Hepatocyte (in vitro differentiated cells): Measurements from ENCODE around the gene MUC5B. TPM values are rescaled to one million over a fixed set of nuclear protein-coding genes. Genes with fewer than 3 reads are reported as not detected.

Experiments used
- DNase-seq: peaks from one replicate; pipeline ENCODE4 v3.0.0-alpha.2; 2016; ENCODE audit warnings: low spot score
- H2AFZ ChIP-seq: fragments of 200-600 bp; sonication (generic); 2 replicates; pipeline ENCODE4 v1.6.0; 2016; ENCODE audit warnings: antibody characterized with exemption, mild to moderate bottlenecking
- H3K27ac ChIP-seq: fragments of 200-600 bp; sonication (generic); 2 replicates; pipeline ENCODE4 v1.5.1; 2016; ENCODE audit warnings: mild to moderate bottlenecking
- H3K27me3 ChIP-seq: fragments of 200-600 bp; sonication (generic); 2 replicates; pipeline ENCODE4 v1.6.1; 2016
- H3K36me3 ChIP-seq: fragments of 200-600 bp; sonication (generic); replicated peaks from 2 replicates; pipeline ENCODE4 v1.5.1; 2016; ENCODE audit warnings: low read depth; ENCODE audit not compliant: insufficient read depth
- H3K4me1 ChIP-seq: fragments of 200-600 bp; sonication (generic); 2 replicates; pipeline ENCODE4 v1.5.1; 2016; ENCODE audit warnings: mild to moderate bottlenecking, moderate library complexity; ENCODE audit not compliant: insufficient read depth
- H3K4me2 ChIP-seq: fragments of 200-600 bp; sonication (generic); 2 replicates; pipeline ENCODE4 v1.6.0; 2016
- H3K4me3 ChIP-seq: fragments of 200-600 bp; sonication (generic); 2 replicates; pipeline ENCODE4 v1.5.1; 2016; ENCODE audit warnings: mild to moderate bottlenecking
- H3K79me2 ChIP-seq: fragments of 200-600 bp; sonication (generic); 2 replicates; pipeline ENCODE4 v1.6.0; 2017; ENCODE audit warnings: mild to moderate bottlenecking
- H3K9me2 ChIP-seq: fragments of 200-600 bp; sonication (generic); replicated peaks from 2 replicates; pipeline ENCODE4 v1.6.0; 2017; ENCODE audit warnings: mild to moderate bottlenecking; ENCODE audit not compliant: insufficient read depth
- H3K9me3 ChIP-seq: fragments of 200-600 bp; sonication (generic); 2 replicates; pipeline ENCODE4 v1.5.1; 2016; ENCODE audit warnings: low read depth, mild to moderate bottlenecking
- H4K20me1 ChIP-seq: fragments of 200-600 bp; sonication (generic); 2 replicates; pipeline ENCODE4 v1.6.0; 2016; ENCODE audit warnings: mild to moderate bottlenecking; ENCODE audit not compliant: insufficient read depth, poor library complexity, severe bottlenecking
- CTCF ChIP-seq: fragments of 200-600 bp; sonication (generic); IDR thresholded peaks from 2 replicates; pipeline ENCODE4 v1.5.1; 2016; ENCODE audit warnings: antibody characterized with exemption, mild to moderate bottlenecking; ENCODE audit not compliant: poor library complexity
- EZH2 ChIP-seq: fragments of 200-600 bp; sonication (generic); IDR thresholded peaks from 2 replicates; pipeline ENCODE4 v1.6.1; 2016; ENCODE audit warnings: antibody characterized with exemption, mild to moderate bottlenecking, borderline replicate concordance
- EZH2phosphoT487 ChIP-seq: fragments of 200-600 bp; sonication (generic); IDR thresholded peaks from one replicate; pipeline ENCODE4 v1.6.1; 2018; ENCODE audit warnings: antibody characterized with exemption, mild to moderate bottlenecking, low read depth, moderate library complexity; ENCODE audit not compliant: unreplicated experiment, severe bottlenecking
- WGBS: methylation state at CpG from one replicate; pipeline ENCODE4 v1.1.6; 2016; ENCODE audit warnings: low lambda C conversion rate; ENCODE audit errors: missing lambda C conversion rate; 5-methylcytosine and 5-hydroxymethylcytosine counted together
- polyA plus RNA-seq: library from polyadenylated mRNA; unstranded; fragments of >200 nt; fragmentation: Nextera tagmentation; extraction: Ambion mirVana; gene quantifications from 2 replicates; pipeline ENCODE4 v1.2.1, GENCODE V29; 2016
- total RNA-seq: library from RNA; depleted of rRNA; stranded (reverse); fragments of >200 nt; gene quantifications from 2 replicates; pipeline ENCODE4 v1.2.3, GENCODE V29; 2014

MUC5B gene
- total and polyA plus RNA-seq, 2 experiments from 2014 or later, result 0.07 to 0.15 TPM

GRCh38 chr11:1304380-1304779 is 81.5 kb downstream of the MUC5B start:
- Histone ChIP-seq H3K4me3 (no peak overlapping the region), H3K9me3 (no peaks in the 10 kb centered on the region), H3K27me3 (no peaks in the 10 kb centered on the region), H3K79me2 (peaks cover 96% of the 10 kb centered on the region), H4K20me1 (peaks cover 84% of the 10 kb centered on the region), H2AFZ (no peak overlapping the region), H3K36me3 (no peaks in the 10 kb centered on the region), H3K4me2 (peak overlapping the region; percentile 93), H3K9me2 (no peaks in the 10 kb centered on the region), H3K27ac (peak overlapping the region; percentile 94), H3K4me1 (peaks cover 62% of the 10 kb centered on the region)
- WGBS, result 68% methylated on average over 14 of the region's 14 CpGs
- DNase-seq, result peak; percentile 80
- no peak for TF ChIP-seq EZH2phosphoT487
- TF ChIP-seq EZH2, result no peak
- TF ChIP-seq CTCF, result no peak

GRCh38 chr11:1305063-1305495 is 82.2 kb downstream of the MUC5B start:
- DNase-seq, result peak; percentile 23
- H2AFZ ChIP-seq, result no peak overlapping the region
- H3K79me2 ChIP-seq, result peaks cover 89% of the 10 kb centered on the region
- peak overlapping the region; percentile 94 for H3K27ac ChIP-seq
- peak overlapping the region; percentile 93 for H3K4me2 ChIP-seq
- H3K9me3 ChIP-seq, result no peaks in the 10 kb centered on the region
- no peaks in the 10 kb centered on the region for H3K27me3 ChIP-seq
- WGBS, result 76% methylated on average over 13 of the region's 13 CpGs
- H3K9me2 ChIP-seq, result no peaks in the 10 kb centered on the region
- TF ChIP-seq EZH2 (no peak), CTCF (no peak), EZH2phosphoT487 (no peak)
- H3K4me1 ChIP-seq, result peaks cover 58% of the 10 kb centered on the region
- H3K36me3 ChIP-seq, result no peaks in the 10 kb centered on the region
- H3K4me3 ChIP-seq, result peak overlapping the region; percentile 12
- H4K20me1 ChIP-seq, result peaks cover 77% of the 10 kb centered on the region

- H3K36me3 ChIP-seq, result no peaks in the 10 kb centered on the region
- H3K79me2 ChIP-seq, result peaks cover 84% of the 10 kb centered on the region
- H3K4me3 ChIP-seq, result no peak overlapping the region
- no peak for TF ChIP-seq EZH2phosphoT487
- no peak for TF ChIP-seq EZH2
- TF ChIP-seq CTCF, result no peak
- H3K4me2 ChIP-seq, result peak overlapping the region; percentile 93
- 72% methylated on average over 27 of the region's 27 CpGs for WGBS
- H3K9me3 ChIP-seq, result no peaks in the 10 kb centered on the region
- H3K9me2 ChIP-seq, result no peaks in the 10 kb centered on the region
- H3K27ac ChIP-seq, result peak overlapping the region; percentile 94
- peaks cover 58% of the 10 kb centered on the region for H3K4me1 ChIP-seq
- DNase-seq, result peak; percentile 41
- no peaks in the 10 kb centered on the region for H3K27me3 ChIP-seq
- H2AFZ ChIP-seq, result no peak overlapping the region
- peaks cover 72% of the 10 kb centered on the region for H4K20me1 ChIP-seq
Measured at GRCh38 chr11:1305501-1306056, 82.7 kb downstream of the MUC5B start.
